Colonic mucosa (tissue), 4 donors: Measurements from ENCODE around the gene PPP1R13B. TPM values are rescaled to one million over a fixed set of nuclear protein-coding genes. Genes with fewer than 3 reads are reported as not detected.
"Not testable (repeated sequence)": the region's sequence is repeated elsewhere in the genome, so short reads cannot be mapped to it uniquely, and the experiment has no call there.

Source experiments
- DNase-seq: peaks from one replicate; pipeline ENCODE4 v3.0.0-alpha.2; 2020
- H3K27ac ChIP-seq: fragments of 200-600 bp; one replicate; pipeline ENCODE4 v1.8.0; 2021
- H3K27me3 ChIP-seq: fragments of 200-600 bp; one replicate; pipeline ENCODE4 v1.8.0; 2021
- H3K36me3 ChIP-seq: fragments of 200-600 bp; one replicate; pipeline ENCODE4 v1.8.0; 2021
- H3K4me1 ChIP-seq: fragments of 200-600 bp; one replicate; pipeline ENCODE4 v1.8.0; 2021; ENCODE audit warnings: mild to moderate bottlenecking
- H3K4me3 ChIP-seq: fragments of 200-600 bp; one replicate; pipeline ENCODE4 v1.8.0; 2021
- H3K9ac ChIP-seq, 2 donors: one replicate each; pipeline ENCODE4 v1.7.0; 2013; ENCODE audit warnings: control low read depth in 2 of 2, low read depth in 2 of 2, low read length in 2 of 2
- H3K9me3 ChIP-seq: fragments of 200-600 bp; one replicate; pipeline ENCODE4 v1.8.0; 2021
- intact Hi-C: fragments of 100-400 bp; cut with DNase I; formaldehyde crosslinking; loops from one replicate; pipeline ENCODE4 v1.14.1; 2022
- total RNA-seq, 2 donors: library from RNA; stranded (reverse); fragmentation: NEBNext Ultra II Directional in 1 of 2; extraction: Animal tissue kit (Norgen Biotek cat#: 25700) in 1 of 2; gene quantifications; one replicate each; pipeline ENCODE4 v1.2.1, GENCODE V29; 2021
- TF ChIP-seq, protein P1 (sequence below): fragments of 200-600 bp; IDR thresholded peaks from one replicate; pipeline ENCODE4 v1.8.0; 2022; ENCODE audit warnings: antibody characterized with exemption, mild to moderate bottlenecking
- donor health status: healthy.
- donor health status: DM: no; HTN: no; CAD: no.
- donor health status: DM: no; HTN: no; CAD: no.

The PPP1R13B gene
- total RNA-seq, 2 donors from 2014 or later = 41.1 to 48.3 TPM

DNA sequence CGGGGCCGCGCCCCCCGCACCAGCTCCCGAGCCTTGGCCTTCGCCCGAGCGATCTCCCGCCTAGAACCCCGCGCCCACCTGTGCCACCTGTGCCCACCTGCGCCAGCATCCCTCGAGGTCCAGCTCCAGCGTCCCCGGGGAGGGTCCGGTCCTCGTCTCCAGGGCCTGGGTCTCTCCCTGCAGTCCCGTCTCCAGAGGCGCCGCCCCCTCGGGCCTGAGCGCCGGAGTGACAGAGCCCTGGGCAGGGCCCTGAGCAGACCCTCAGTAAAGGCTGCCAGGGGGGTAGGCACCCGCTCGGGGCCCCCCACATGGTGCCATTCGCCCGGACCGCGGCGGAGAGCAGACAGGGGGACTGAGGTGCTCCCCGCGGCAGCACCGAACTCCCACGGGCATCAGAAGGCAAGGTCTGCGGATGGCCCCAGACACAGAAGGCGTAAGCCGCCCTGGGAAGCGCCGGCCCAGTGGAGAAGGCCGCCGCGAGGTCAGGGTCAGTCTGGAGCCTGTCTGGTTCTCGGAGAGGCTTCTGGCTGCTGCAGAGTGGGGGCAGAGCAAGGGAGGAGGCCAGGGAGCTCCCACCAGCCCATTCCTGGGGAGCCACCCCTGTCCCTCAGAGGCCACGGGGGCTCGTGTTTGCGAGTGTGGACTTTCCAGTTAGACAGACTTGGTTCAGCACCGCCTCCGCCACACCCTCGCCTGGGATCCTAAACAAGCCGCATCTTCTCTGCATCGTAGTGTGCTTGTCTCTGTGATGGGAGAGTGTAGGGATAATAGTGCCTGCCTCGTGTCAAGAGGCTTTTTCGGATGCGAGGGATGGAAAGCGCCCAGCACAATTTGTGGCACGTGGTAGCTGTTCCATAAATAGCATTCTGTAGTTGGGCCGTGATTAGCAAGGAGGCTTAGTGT lies 1.1 kb upstream of the PPP1R13B start:
- H3K4me3 ChIP-seq = peak overlapping the region; percentile 62
- peak overlapping the region; percentile 65 for H3K27ac ChIP-seq
- no peaks in the 10 kb centered on the region for H3K27me3 ChIP-seq
- H3K9me3 ChIP-seq = no peaks in the 10 kb centered on the region
- TF ChIP-seq, protein P1, sequence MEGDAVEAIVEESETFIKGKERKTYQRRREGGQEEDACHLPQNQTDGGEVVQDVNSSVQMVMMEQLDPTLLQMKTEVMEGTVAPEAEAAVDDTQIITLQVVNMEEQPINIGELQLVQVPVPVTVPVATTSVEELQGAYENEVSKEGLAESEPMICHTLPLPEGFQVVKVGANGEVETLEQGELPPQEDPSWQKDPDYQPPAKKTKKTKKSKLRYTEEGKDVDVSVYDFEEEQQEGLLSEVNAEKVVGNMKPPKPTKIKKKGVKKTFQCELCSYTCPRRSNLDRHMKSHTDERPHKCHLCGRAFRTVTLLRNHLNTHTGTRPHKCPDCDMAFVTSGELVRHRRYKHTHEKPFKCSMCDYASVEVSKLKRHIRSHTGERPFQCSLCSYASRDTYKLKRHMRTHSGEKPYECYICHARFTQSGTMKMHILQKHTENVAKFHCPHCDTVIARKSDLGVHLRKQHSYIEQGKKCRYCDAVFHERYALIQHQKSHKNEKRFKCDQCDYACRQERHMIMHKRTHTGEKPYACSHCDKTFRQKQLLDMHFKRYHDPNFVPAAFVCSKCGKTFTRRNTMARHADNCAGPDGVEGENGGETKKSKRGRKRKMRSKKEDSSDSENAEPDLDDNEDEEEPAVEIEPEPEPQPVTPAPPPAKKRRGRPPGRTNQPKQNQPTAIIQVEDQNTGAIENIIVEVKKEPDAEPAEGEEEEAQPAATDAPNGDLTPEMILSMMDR = no peak
- no peaks in the 10 kb centered on the region for H3K36me3 ChIP-seq
- H3K4me1 ChIP-seq = peaks cover 7% of the 10 kb centered on the region
- DNase-seq = peak; percentile 74
- H3K9ac ChIP-seq = peak overlapping the region; percentile 66 to 84
- intact Hi-C loops = no loop called here

DNA sequence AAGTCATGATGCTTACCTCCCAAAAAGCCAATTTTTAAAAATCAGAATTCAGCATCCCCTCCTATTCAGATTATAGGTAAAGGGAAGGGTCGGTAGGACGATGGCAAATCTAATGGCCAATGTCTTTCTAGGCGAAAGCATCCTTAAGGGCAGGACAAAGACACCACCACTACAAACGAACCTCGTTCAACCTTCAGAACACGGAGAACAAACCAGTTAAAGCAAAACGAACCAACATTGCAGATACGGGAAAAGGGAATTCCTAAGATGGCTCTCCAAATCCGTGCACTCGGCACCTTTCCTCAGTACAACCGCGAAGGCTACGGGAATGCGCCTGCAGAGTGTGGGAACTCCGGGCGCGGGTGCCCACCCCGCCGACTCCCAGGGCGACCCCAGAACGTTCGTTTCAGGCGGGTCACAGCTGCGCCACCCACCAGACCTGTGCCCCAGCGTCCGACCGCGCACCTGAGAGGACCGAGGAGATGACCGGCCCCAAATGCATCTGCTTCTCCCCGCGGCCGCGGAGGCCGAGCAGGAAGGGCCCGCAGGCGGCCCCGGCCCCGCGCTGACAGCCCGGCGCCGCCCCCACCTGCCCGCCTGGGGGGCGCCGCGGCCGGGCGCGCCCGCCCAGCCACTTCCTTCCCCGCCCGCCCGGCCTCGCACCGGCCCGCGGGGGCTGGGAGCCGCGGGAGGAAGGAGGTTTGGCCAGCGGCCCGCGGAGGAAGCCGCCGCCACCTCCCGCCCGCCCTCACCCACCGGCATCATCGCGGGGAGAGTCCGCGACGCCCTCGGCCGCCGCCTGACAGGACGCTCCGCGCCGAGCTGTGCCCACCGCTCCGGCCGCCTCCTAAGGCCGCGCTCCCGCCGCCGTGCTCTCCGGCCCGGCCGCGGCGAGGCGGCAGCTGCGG lies 578 bp downstream of the PPP1R13B start:
- H3K9me3 ChIP-seq = no peaks in the 10 kb centered on the region
- DNase-seq = peak; percentile 35
- intact Hi-C loops = no loop called here

DNA sequence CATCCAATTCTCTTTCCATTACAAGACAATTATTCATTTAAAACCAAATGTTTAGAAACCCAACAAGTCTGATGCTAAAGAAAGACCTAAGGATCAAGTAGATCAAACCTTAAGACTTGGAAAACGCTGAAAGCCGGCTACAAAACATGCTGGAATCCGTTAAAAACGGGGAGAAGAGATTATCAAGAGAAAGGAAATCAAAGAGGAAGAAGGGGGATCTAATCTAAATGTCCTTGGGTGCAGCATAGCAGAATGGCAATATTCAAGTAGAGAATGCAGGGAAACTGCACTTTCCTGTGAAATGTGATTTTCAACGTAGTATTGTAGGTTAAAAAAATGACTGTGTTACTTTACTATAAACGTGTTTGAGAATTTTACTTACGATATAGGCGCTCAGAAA lies 1.3 kb downstream of the PPP1R13B start:
- Histone ChIP-seq H3K9me3 (no peaks in the 10 kb centered on the region), H3K9ac (peak overlapping the region; percentile 84 to 88), H3K4me3 (peak overlapping the region; percentile 63), H3K4me1 (peaks cover 7% of the 10 kb centered on the region), H3K27me3 (no peaks in the 10 kb centered on the region), H3K27ac (no peak overlapping the region), H3K36me3 (no peaks in the 10 kb centered on the region)
- no peak for DNase-seq
- intact Hi-C loops = no loop called here
- TF ChIP-seq, protein P1 = no peak

More for the DNA sequence above, 578 bp downstream of the PPP1R13B start:
- Histone ChIP-seq H3K27ac (peak overlapping the region; percentile 57), H3K27me3 (no peaks in the 10 kb centered on the region), H3K4me3 (peak overlapping the region; percentile 63), H3K4me1 (peaks cover 7% of the 10 kb centered on the region), H3K9ac (peak overlapping the region; percentile 84 to 88), H3K36me3 (no peaks in the 10 kb centered on the region)
- TF ChIP-seq, protein P1 = no peak

DNA sequence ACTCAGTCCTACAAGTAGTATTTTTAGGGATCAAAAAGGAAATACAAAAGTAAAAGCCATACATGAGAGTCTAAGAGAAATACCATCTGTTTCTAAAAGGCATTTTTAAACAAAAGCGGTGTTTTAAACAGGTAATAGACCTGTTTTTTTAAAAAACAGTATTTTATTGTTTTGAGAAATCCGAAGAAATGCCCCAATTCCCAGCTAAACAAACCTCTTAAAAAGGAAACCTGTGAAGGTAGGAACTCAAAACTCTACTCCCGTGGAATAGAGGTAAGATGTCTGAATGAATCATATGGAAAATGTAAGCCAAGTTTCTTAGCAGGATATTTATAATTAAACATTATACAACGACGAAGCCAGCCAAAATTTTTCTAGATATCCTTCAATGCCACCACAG lies 2.0 kb downstream of the PPP1R13B start:
- intact Hi-C loops = no loop called here
- H3K4me1 ChIP-seq = peaks cover 7% of the 10 kb centered on the region
- no peak overlapping the region for H3K27ac ChIP-seq
- TF ChIP-seq, protein P1 = no peak
- no peaks in the 10 kb centered on the region for H3K36me3 ChIP-seq
- H3K27me3 ChIP-seq = no peaks in the 10 kb centered on the region
- H3K9me3 ChIP-seq = no peaks in the 10 kb centered on the region
- no peak overlapping the region for H3K4me3 ChIP-seq
- no peak overlapping the region for H3K9ac ChIP-seq
- DNase-seq = no peak

DNA sequence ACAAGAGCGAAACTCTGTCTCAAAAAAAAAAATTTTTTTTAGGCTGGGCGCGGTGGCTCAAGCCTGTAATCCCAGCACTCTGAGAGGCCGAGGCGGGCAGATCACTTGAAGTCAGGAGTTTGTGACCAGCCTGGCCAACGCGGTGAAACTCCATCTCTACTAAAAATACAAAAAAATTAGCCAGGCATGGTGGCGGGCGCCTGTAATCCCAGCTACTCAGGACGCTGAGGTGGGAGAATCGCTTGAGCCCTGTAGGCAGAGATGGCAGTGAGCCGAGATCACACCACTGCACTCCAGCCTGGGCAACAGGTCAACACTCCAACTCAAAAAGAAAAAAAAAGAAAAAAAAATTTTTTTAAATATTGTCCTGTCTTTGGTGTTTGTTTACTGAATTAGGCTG lies 6.1 kb downstream of the PPP1R13B start:
- H3K4me1 ChIP-seq, H3K9me3 ChIP-seq, H3K9ac ChIP-seq, intact Hi-C loops, H3K27me3 ChIP-seq, H3K4me3 ChIP-seq, H3K36me3 ChIP-seq, H3K27ac ChIP-seq, DNase-seq: not testable (repeated sequence)
